Measurements from ENCODE around the gene ALLC.

DNA sequence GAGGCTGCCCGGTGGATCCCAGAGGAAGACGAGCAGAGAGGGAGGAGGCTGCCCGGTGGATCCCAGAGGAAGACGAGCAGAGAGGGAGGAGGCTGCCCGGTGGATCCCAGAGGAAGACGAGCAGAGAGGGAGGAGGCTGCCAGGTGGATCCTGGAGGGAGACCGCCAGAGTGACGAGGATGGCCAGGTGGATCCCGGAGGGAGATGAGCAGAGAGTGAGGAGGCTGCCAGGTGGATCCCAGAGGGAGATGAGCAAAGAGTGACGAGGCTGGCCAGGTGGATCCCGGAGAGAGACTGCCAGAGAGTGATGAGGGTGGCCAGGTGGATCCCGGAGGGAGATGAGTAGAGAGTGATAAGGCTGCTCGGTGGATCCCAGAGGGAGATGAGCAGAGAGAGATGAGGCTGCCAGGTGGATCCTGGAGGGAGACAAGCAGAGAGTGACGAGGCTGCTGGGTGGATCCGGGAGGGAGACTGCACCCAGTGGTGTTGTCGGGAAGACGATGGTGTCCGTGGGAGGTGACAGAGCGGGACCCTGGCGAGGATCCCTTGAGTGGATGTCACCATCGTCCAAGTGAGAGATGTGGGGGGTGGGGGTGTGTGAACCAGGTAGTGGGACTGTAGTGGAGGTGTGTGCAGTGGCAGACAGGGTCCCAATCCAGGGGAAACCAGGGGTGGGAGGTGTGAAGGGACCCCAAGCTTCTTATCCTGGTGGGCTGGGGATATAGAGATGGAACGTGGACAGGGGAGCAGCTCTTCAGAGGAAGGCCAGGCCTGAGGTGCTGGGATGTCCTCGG is 67.7 kb downstream of the ALLC start:
- TF ChIP-seq POLR2A (IDR thresholded peaks at IDR 0.05; ENCODE audit: low read depth) (no peak), CTCF (IDR thresholded peaks at IDR 0.05) (no peak)
